Measurements from ENCODE around the gene KNTC1.
A peak's percentile ranks its signal among the peaks of the same experiment; 100 is the strongest.

The KNTC1 gene

DNA sequence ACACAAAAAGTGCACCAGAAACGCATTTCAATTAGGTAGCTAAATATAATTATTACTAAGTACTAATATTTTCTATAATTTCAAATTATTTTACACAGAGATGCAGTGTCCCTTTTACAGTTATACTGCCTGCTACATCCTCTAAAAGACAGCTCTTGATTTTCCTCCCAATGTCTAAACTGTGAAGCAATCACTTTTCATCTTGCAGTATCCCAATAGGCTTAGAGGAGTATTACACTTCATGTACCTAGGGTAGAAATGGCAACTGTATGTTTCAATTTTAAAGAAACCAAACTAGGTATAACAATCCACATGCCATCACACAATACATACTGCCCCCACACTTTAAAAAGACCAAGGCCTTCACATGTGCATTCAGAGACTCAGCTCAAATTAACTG is 7.6 kb upstream of the KNTC1 start:
- Mint-ChIP-seq H3K4me1 (ENCODE audit: low read depth) (peaks cover 57% of the 10 kb centered on the region), H3K27me3 (no peaks in the 10 kb centered on the region)

DNA sequence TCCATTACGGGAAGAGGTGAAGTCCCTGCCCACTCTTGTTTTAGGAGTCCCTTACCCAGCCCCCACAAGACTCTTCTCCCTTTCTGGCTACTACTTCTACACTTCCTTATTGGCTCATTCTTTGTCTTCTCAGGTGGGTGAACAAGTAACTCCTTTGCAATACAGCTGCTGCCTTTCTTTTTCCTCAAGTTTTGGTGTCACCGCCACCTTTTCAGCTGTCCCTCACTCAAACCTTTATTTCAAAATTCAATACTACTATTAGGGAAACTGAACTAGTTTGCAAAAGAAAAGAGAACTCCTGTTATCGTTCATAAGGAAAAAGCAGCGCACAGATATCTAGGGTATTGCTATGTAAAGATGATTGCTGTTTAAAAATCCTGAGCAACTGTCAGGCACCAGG is 6.4 kb upstream of the KNTC1 start:
- Mint-ChIP-seq H3K36me3 (peaks cover 20% of the 10 kb centered on the region), H3K27me3 (no peaks in the 10 kb centered on the region), H3K27ac (peak overlapping the region; percentile 82), H3K9me3 (ENCODE audit: low read depth) (no peaks in the 10 kb centered on the region), H3K4me3 (no peak overlapping the region), H3K4me1 (ENCODE audit: low read depth) (peaks cover 63% of the 10 kb centered on the region)

More for the DNA sequence above, 7.6 kb upstream of the KNTC1 start:
- no peak overlapping the region for H3K4me3 Mint-ChIP-seq
- H3K9me3 Mint-ChIP-seq (ENCODE audit: low read depth), result no peaks in the 10 kb centered on the region
- peak overlapping the region; percentile 72 for H3K27ac Mint-ChIP-seq
- peaks cover 17% of the 10 kb centered on the region for H3K36me3 Mint-ChIP-seq

GRCh38 chr12:122523280-122523679 is 3.8 kb upstream of the KNTC1 start:
- peak overlapping the region; percentile 87 for H3K27ac Mint-ChIP-seq
- peaks cover 17% of the 10 kb centered on the region for H3K36me3 Mint-ChIP-seq
- no peaks in the 10 kb centered on the region for H3K9me3 Mint-ChIP-seq (ENCODE audit: low read depth)
- peaks cover 53% of the 10 kb centered on the region for H3K4me1 Mint-ChIP-seq (ENCODE audit: low read depth)
- H3K4me3 Mint-ChIP-seq, result peak overlapping the region; percentile 97
- no peaks in the 10 kb centered on the region for H3K27me3 Mint-ChIP-seq

- no peaks in the 10 kb centered on the region for H3K9me3 Mint-ChIP-seq (ENCODE audit: low read depth)
- peaks cover 46% of the 10 kb centered on the region for H3K4me1 Mint-ChIP-seq (ENCODE audit: low read depth)
- no peaks in the 10 kb centered on the region for H3K27me3 Mint-ChIP-seq
- H3K27ac Mint-ChIP-seq, result peak overlapping the region; percentile 87
- H3K36me3 Mint-ChIP-seq, result peaks cover 15% of the 10 kb centered on the region
- H3K4me3 Mint-ChIP-seq, result peak overlapping the region; percentile 97
Measured at GRCh38 chr12:122523846-122524718, 3.0 kb upstream of the KNTC1 start.

GRCh38 chr12:122527478-122527944 is 462 bp downstream of the KNTC1 start:
- peaks cover 13% of the 10 kb centered on the region for H3K36me3 Mint-ChIP-seq
- peaks cover 22% of the 10 kb centered on the region for H3K4me1 Mint-ChIP-seq (ENCODE audit: low read depth)
- no peaks in the 10 kb centered on the region for H3K9me3 Mint-ChIP-seq (ENCODE audit: low read depth)
- no peak overlapping the region for H3K27ac Mint-ChIP-seq
- H3K27me3 Mint-ChIP-seq, result no peaks in the 10 kb centered on the region
- no peak overlapping the region for H3K4me3 Mint-ChIP-seq

GRCh38 chr12:122528582-122528981 is 1.5 kb downstream of the KNTC1 start:
- Mint-ChIP-seq H3K9me3 (ENCODE audit: low read depth) (no peaks in the 10 kb centered on the region), H3K36me3 (peaks cover 9% of the 10 kb centered on the region), H3K27me3 (no peaks in the 10 kb centered on the region), H3K4me3 (peak overlapping the region; percentile 5), H3K4me1 (ENCODE audit: low read depth) (peaks cover 14% of the 10 kb centered on the region), H3K27ac (no peak overlapping the region)

DNA sequence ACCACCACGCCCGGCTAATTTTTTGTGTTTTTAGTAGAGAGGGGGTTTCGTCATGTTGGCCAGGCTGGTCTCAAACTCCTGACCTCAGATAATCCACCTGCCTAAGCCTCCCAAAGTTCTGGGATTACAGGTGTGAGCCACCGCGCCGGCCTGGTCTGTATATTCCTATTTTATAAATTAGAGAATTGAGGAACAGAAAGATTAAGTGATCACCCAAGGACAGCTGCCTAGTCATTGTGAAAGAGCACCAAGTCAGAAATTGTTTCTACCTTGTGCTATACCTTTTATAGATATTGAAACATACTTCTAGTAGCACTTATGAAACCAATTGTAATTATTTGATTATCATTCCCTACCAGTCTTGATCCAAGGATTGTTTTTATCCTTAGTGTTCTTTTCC is 1.9 kb downstream of the KNTC1 start:
- no peak overlapping the region for H3K27ac Mint-ChIP-seq
- H3K9me3 Mint-ChIP-seq (ENCODE audit: low read depth), result no peaks in the 10 kb centered on the region
- H3K36me3 Mint-ChIP-seq, result peaks cover 9% of the 10 kb centered on the region
- H3K4me1 Mint-ChIP-seq (ENCODE audit: low read depth), result peaks cover 10% of the 10 kb centered on the region
- peak overlapping the region; percentile 5 for H3K4me3 Mint-ChIP-seq
- no peaks in the 10 kb centered on the region for H3K27me3 Mint-ChIP-seq

GRCh38 chr12:122533856-122534255 is 6.8 kb downstream of the KNTC1 start:
- Mint-ChIP-seq H3K27ac (no peak overlapping the region), H3K4me3 (no peak overlapping the region), H3K9me3 (ENCODE audit: low read depth) (no peaks in the 10 kb centered on the region), H3K4me1 (ENCODE audit: low read depth) (no peaks in the 10 kb centered on the region), H3K36me3 (peaks cover 5% of the 10 kb centered on the region), H3K27me3 (no peaks in the 10 kb centered on the region)

DNA sequence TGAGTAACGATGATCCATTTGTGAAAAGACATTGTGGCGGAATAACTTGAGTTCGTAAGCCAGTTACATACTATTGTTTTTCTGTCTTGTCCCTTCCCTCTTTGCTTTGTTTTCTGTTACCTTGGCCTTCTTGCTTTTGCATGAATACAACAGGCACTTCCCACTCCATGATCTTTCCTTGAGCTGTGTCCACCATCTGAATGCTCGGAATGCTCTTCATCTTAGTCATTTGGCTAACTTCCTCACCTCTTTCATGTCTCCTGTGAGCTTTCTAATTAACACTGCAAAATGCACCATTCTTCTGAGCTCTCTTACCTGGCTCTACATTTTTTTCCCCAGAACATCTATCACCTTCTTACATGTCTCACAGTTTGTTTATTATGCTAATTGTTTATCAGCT is 10.0 kb downstream of the KNTC1 start:
- Mint-ChIP-seq H3K4me3 (no peak overlapping the region), H3K4me1 (ENCODE audit: low read depth) (no peaks in the 10 kb centered on the region), H3K27ac (no peak overlapping the region), H3K36me3 (peaks cover 3% of the 10 kb centered on the region), H3K9me3 (ENCODE audit: low read depth) (no peaks in the 10 kb centered on the region), H3K27me3 (no peaks in the 10 kb centered on the region)

DNA sequence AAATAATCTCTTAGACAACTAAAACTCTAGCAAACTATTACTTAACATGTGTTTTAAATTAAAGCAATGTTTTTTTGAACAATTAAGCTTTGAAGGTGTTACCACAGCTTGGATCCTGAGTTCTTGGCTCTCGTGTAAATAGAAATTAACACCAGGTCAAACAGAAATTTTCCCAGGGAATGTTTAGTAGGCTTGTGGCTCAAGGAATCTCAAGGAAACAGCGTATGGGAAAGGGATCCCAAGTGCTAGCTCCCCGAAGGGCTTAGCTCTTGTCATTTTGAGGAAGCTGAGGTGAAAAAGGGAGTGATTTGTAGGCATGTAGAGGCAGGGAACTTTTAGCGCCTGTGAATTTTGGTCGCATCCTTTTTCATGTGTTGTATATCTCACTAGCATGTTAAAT is 11.4 kb downstream of the KNTC1 start:
- Mint-ChIP-seq H3K4me3 (no peak overlapping the region), H3K36me3 (peaks cover 5% of the 10 kb centered on the region), H3K9me3 (ENCODE audit: low read depth) (no peaks in the 10 kb centered on the region), H3K27ac (no peak overlapping the region), H3K27me3 (no peaks in the 10 kb centered on the region), H3K4me1 (ENCODE audit: low read depth) (no peaks in the 10 kb centered on the region)

- peaks cover 5% of the 10 kb centered on the region for H3K36me3 Mint-ChIP-seq
- H3K4me1 Mint-ChIP-seq (ENCODE audit: low read depth), result no peaks in the 10 kb centered on the region
- H3K4me3 Mint-ChIP-seq, result no peak overlapping the region
- H3K9me3 Mint-ChIP-seq (ENCODE audit: low read depth), result no peaks in the 10 kb centered on the region
- H3K27me3 Mint-ChIP-seq, result no peaks in the 10 kb centered on the region
- no peak overlapping the region for H3K27ac Mint-ChIP-seq
Measured at GRCh38 chr12:122544537-122544936, 17.5 kb downstream of the KNTC1 start.

GRCh38 chr12:122545855-122546254 is 18.8 kb downstream of the KNTC1 start:
- Mint-ChIP-seq H3K4me1 (ENCODE audit: low read depth) (no peaks in the 10 kb centered on the region), H3K27ac (no peak overlapping the region), H3K36me3 (peaks cover 5% of the 10 kb centered on the region), H3K9me3 (ENCODE audit: low read depth) (no peaks in the 10 kb centered on the region), H3K4me3 (no peak overlapping the region), H3K27me3 (no peaks in the 10 kb centered on the region)

DNA sequence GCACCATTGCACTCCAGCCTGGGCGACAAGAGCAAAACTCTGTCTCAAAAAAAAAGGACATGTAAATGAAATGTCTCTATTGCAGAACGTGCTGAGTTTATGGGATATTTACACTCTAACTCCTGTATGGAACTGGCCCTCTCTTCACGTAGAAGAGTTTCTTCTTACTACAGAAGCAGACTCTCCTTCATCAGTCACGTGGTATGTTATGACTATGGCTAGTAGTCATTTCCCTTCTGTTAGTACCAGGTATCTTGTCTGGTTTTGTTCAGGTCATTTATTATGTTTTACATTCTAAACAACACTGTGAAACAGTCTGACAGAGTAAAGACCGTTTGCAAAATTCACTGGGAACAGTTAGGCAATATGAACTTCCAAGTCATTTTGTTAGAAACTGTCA is 20.3 kb downstream of the KNTC1 start:
- H3K27ac Mint-ChIP-seq, result no peak overlapping the region
- H3K4me3 Mint-ChIP-seq, result no peak overlapping the region
- H3K4me1 Mint-ChIP-seq (ENCODE audit: low read depth), result no peaks in the 10 kb centered on the region
- H3K9me3 Mint-ChIP-seq (ENCODE audit: low read depth), result no peaks in the 10 kb centered on the region
- H3K27me3 Mint-ChIP-seq, result no peaks in the 10 kb centered on the region
- peaks cover 7% of the 10 kb centered on the region for H3K36me3 Mint-ChIP-seq

DNA sequence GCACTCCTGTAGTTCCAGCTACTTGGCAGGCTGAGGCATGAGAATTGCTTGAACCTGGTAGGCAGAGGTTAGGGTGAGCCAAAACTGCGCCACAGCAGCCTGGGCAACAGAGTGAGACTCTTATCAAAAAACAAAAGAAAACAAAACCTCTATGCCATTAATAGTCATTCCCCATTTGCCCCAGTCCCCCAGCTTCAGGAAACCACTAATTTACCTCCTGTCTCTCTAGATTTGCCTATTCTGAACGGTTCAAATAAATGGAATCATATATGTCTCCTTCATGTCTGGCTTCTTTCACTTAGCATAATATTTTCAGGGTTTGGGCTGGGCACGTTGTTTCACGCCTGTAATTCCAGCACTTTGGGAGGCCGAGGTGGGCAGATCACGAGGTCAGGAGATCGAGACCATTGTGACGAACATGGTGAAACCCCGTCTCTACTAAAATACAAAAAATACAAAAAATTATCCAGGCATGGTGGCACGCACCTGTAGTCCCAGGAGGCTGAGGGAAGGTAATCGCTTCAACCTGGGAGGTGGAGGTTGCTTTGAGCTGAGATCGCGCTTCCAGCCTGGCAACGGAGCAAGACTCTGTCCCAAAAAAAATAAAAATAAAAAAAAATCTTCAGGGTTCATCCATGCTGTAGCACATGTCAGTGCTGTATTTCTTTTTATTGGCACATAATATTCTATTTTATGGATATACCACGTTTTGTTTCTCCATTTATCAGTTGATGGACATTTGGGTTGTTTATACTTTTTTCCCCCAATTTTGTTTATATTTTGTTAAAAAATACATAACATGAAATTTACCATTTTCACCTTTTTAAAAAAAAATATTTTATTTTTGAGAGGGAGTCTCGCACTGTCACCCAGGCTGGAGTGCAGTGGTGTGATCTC is 31.9 kb downstream of the KNTC1 start:
- no peaks in the 10 kb centered on the region for H3K27me3 Mint-ChIP-seq
- H3K9me3 Mint-ChIP-seq (ENCODE audit: low read depth), result no peaks in the 10 kb centered on the region
- H3K4me3 Mint-ChIP-seq, result no peak overlapping the region
- H3K36me3 Mint-ChIP-seq, result peaks cover 7% of the 10 kb centered on the region
- H3K27ac Mint-ChIP-seq, result no peak overlapping the region
- peaks cover 3% of the 10 kb centered on the region for H3K4me1 Mint-ChIP-seq (ENCODE audit: low read depth)

GRCh38 chr12:122560138-122560537 is 33.1 kb downstream of the KNTC1 start:
- Mint-ChIP-seq H3K27me3 (no peaks in the 10 kb centered on the region), H3K9me3 (ENCODE audit: low read depth) (no peaks in the 10 kb centered on the region), H3K36me3 (peaks cover 7% of the 10 kb centered on the region), H3K4me1 (ENCODE audit: low read depth) (peaks cover 3% of the 10 kb centered on the region), H3K4me3 (no peak overlapping the region), H3K27ac (no peak overlapping the region)
